Neural crest cell (in vitro differentiated cells): Measurements from ENCODE around the gene GAGE10. TPM values are rescaled to one million over a fixed set of nuclear protein-coding genes. Genes with fewer than 3 reads are reported as not detected.

Experiments used
- DNase-seq: peaks from one replicate; pipeline ENCODE4 v3.0.0; 2021; ENCODE audit warnings: low read depth, mixed read lengths, low spot score
- H3K27ac Mint-ChIP-seq: one replicate; pipeline ENCODE4 v1.8.0; 2021; ENCODE audit warnings: mild to moderate bottlenecking, mixed read lengths; ENCODE audit not compliant: unreplicated experiment
- H3K27me3 Mint-ChIP-seq: 2 replicates; pipeline ENCODE4 v1.8.0; 2021; ENCODE audit warnings: low read depth, mild to moderate bottlenecking, mixed read lengths
- H3K36me3 Mint-ChIP-seq: 2 replicates; pipeline ENCODE4 v1.8.0; 2021; ENCODE audit warnings: low read depth, mild to moderate bottlenecking, mixed read lengths
- H3K4me1 Mint-ChIP-seq: 2 replicates; pipeline ENCODE4 v1.8.0; 2021; ENCODE audit warnings: mixed read lengths
- H3K4me3 Mint-ChIP-seq: one replicate; pipeline ENCODE4 v1.8.0; 2021; ENCODE audit warnings: mild to moderate bottlenecking, mixed read lengths
- H3K9me3 Mint-ChIP-seq: 2 replicates; pipeline ENCODE4 v1.8.0; 2021; ENCODE audit warnings: mixed read lengths
- total RNA-seq: library from RNA; stranded (reverse); gene quantifications from 2 replicates; pipeline ENCODE4 v1.2.1, GENCODE V29; 2021
- TF ChIP-seq, protein P1 (sequence below): fragments of 200-600 bp; sonication (generic); conservative IDR thresholded peaks from 2 replicates; pipeline ENCODE4 v1.5.0; 2021; ENCODE audit warnings: antibody characterized with exemption, mild to moderate bottlenecking

Gene GAGE10
- total RNA-seq, 1 donor from 2014 or later = not detected

DNA sequence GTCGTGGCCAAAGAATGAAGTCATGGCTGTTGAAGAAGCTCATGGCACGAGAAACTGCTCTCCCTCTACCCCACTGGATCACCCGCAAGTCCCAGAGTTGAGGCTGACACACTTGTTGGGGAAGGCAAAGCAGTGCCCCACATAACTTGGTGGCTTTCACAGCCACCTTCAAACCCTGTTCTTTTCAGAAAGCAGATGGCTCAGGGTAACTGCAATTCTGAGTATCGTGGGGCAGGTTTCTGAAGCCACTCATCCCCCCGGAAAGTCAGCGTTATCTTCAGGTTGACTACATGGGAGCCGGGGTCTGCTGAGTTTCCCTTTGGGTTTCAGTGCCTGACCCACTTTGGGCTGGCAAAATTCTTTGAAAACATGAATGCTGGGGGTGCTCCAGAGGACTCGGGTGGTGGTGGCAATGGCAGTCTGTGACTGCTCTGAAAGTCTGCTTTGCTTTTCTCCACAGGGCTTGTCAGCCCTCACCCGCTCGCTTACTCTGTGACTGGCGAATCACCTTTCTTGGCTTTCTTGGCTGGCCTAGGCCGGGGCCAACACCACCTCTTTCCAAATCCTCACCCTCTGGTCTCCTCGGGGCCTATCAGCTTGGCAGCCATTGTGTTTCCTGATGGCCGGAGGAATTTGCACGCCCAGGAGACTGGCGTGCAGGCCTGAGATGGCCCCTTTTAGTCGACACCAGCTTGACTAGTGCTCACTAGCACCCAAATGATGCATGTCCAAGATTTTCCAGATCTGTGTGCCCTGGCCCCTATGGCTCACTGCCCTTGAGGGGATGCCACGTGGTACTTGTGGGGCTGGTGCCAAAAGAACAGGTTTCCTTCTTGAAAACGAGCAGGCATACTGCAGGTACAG is 26.5 kb upstream of the GAGE10 start:
- Mint-ChIP-seq H3K27ac (no peak overlapping the region), H3K27me3 (no peaks in the 10 kb centered on the region)

DNA sequence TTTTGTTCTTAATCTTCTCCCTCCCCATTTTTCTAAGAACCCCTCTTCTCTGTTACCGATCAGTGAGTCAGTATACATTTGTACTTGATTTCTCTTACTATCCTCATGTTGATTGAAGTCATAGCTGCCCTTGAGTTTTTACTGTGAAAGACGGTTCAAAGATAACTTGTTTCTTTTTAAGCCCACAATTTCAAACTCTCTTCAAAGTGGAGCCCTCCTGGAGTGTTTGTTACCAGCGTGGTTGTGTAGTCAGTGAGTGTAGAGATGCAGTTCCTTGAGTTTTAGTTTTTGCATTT is 26.0 kb upstream of the GAGE10 start:
- H3K27me3 Mint-ChIP-seq = no peaks in the 10 kb centered on the region
- H3K36me3 Mint-ChIP-seq = peaks cover 5% of the 10 kb centered on the region
- H3K9me3 Mint-ChIP-seq = no peaks in the 10 kb centered on the region
- no peak for DNase-seq
- TF ChIP-seq, protein P1, sequence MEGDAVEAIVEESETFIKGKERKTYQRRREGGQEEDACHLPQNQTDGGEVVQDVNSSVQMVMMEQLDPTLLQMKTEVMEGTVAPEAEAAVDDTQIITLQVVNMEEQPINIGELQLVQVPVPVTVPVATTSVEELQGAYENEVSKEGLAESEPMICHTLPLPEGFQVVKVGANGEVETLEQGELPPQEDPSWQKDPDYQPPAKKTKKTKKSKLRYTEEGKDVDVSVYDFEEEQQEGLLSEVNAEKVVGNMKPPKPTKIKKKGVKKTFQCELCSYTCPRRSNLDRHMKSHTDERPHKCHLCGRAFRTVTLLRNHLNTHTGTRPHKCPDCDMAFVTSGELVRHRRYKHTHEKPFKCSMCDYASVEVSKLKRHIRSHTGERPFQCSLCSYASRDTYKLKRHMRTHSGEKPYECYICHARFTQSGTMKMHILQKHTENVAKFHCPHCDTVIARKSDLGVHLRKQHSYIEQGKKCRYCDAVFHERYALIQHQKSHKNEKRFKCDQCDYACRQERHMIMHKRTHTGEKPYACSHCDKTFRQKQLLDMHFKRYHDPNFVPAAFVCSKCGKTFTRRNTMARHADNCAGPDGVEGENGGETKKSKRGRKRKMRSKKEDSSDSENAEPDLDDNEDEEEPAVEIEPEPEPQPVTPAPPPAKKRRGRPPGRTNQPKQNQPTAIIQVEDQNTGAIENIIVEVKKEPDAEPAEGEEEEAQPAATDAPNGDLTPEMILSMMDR = no peak
- H3K27ac Mint-ChIP-seq = no peak overlapping the region
- H3K4me3 Mint-ChIP-seq = peak overlapping the region; percentile 31
- H3K4me1 Mint-ChIP-seq = peaks cover 28% of the 10 kb centered on the region

More for the DNA sequence above, 26.5 kb upstream of the GAGE10 start:
- Mint-ChIP-seq H3K9me3 (no peaks in the 10 kb centered on the region), H3K36me3 (no peaks in the 10 kb centered on the region), H3K4me3 (peak overlapping the region; percentile 31), H3K4me1 (peaks cover 24% of the 10 kb centered on the region)
- TF ChIP-seq, protein P1 = no peak
- DNase-seq = no peak

DNA sequence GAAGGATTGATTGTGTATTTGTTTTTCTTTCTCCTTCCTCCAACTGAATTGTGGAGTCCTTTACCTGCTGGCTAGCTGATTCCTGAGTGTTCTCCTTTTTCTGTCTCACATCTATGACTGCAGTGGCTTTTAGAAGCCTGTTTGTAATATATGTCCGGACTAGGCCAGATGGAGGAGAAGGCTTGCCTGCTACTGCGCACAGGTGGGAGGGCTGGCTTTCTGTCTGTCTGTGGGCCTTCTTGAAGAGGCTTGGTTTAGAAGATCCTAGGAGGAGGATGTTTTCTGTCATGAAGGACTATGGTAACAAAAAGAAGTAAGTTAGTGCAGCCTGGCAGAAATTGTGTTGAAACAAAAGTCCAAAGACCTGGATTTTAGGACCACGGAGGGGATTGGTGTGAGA is 25.4 kb upstream of the GAGE10 start:
- no peaks in the 10 kb centered on the region for H3K9me3 Mint-ChIP-seq

DNA sequence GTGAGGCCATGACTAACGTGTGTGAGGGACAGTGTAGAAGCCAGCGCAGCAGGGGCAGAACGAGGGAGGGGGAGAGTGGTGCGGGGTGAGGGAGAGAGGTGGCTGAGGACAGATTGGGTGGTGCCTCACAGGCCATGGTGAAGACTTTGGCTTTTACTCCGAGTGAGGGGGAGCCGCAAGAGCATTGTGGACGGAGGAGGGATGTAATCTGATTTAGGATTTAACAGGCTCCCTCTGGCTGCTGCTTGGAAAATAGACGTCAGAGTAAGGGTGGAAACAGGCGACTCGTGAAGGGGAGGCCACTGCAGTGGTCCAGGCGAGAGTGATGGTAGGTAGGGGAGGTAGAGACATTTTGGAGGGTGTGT is 20.8 kb upstream of the GAGE10 start:
- Mint-ChIP-seq H3K4me1 (peaks cover 14% of the 10 kb centered on the region), H3K27me3 (no peaks in the 10 kb centered on the region), H3K27ac (peak overlapping the region; percentile 32), H3K9me3 (no peaks in the 10 kb centered on the region), H3K36me3 (peaks cover 7% of the 10 kb centered on the region), H3K4me3 (no peak overlapping the region)
- DNase-seq = no peak
- TF ChIP-seq, protein P1 = no peak

More for the DNA sequence above, 25.4 kb upstream of the GAGE10 start:
- no peak for DNase-seq
- peak overlapping the region; percentile 23 for H3K4me3 Mint-ChIP-seq
- TF ChIP-seq, protein P1 = no peak
- H3K27me3 Mint-ChIP-seq = no peaks in the 10 kb centered on the region
- H3K27ac Mint-ChIP-seq = no peak overlapping the region
- peaks cover 25% of the 10 kb centered on the region for H3K4me1 Mint-ChIP-seq
- peaks cover 7% of the 10 kb centered on the region for H3K36me3 Mint-ChIP-seq

DNA sequence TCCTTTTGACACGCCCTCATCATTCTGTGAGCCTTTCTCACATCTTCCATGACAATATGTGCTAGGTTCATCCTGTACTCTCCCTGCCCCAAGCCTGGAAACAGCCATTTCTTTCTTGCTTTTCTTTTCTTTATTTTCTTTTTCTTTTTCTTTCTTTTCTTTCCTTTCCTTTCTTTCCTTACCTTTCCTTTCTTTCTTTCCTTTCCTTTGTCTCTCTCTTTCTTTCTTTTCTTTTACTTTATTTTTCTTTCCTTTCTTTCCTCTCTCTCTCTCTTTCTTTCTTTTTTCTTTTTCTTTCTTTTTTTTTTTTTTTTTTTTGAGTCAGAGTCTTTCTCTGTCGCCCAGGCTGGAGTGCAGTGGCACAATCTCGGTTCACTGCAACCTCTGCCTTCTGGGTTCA is 19.2 kb upstream of the GAGE10 start:
- no peak for DNase-seq
- no peaks in the 10 kb centered on the region for H3K27me3 Mint-ChIP-seq
- H3K27ac Mint-ChIP-seq = no peak overlapping the region
- TF ChIP-seq, protein P1 = no peak
- no peak overlapping the region for H3K4me3 Mint-ChIP-seq
- peaks cover 7% of the 10 kb centered on the region for H3K36me3 Mint-ChIP-seq
- peaks cover 8% of the 10 kb centered on the region for H3K4me1 Mint-ChIP-seq
- H3K9me3 Mint-ChIP-seq = no peaks in the 10 kb centered on the region
